Stimulated activated naive CD8-positive, alpha-beta T cell treated with anti-CD3 and anti-CD28 coated beads, Interleukin-15, Interleukin-2, amounts not matched to agents 100 U/mL and 50 U/mL, for 24 hours (primary cell): ENCODE results near the gene MS4A18.

Experiments used
- ATAC-seq: fragments of 150-1000 bp; cut with Tn5 transposase; one replicate; pipeline ENCODE4 v1.10.0; 2021
- DNase-seq: peaks from one replicate; pipeline ENCODE4 v3.0.0; 2021

The MS4A18 gene

DNA sequence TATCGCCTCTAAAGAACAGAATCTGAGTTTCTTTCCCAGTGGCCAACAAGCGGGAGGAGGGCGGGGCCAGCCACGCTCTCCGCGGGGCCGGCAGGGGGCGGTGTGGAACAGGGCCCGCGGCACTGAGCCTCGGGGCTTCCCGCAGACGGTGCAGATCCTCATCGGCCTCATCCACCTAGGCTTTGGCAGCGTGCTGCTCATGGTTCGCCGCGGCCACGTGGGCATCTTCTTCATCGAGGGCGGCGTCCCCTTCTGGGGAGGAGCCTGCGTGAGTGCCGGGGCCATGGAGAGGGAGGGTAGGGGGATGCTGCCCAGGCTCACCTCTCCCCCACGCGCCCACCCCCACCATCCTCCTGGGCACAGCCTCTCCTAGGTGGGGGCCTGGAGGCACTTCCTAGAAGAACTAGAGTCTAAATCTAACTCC lies 42.9 kb downstream of the MS4A18 start:
- peak; percentile 36 for DNase-seq
- ATAC-seq, result no peak

DNA sequence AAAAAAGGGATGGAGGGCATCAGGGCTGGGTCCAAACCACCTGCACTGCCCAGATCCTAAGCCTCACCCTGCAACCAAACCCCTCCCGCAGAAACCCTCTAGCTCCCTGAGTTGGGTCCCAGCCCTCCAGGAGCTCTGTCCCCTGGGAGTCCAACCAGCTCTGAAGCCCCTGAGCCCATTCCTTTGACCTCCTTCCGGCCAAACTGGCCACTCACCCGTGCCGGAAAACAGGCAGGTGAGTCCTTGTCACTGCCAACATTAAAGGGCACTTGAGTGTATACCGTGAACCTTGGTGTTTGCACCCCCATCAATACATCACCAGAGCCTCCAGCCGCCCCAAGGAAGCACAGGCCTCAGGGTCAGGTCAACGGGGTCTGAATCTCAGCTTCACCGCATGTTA lies 43.7 kb downstream of the MS4A18 start:
- no peak for ATAC-seq
- DNase-seq, result no peak

DNA sequence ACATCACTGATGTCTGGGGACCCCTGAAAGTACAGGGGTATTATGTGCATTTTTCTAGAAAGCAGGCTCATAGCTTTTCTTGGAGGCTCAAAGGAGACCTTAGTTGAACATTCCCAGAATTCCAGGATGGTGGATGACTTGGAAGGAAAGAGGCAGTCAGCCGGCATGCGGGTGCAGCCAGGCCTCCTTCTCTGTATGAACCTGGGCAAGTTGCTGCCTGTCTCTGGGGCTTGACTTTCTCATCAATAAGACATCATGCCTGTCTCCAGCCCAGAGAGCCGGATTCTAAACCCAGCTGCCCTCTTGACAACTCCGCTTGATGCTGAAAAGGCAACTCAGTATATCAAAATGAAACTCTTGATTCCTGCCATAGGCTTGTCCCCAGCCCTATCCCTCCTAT lies 44.8 kb downstream of the MS4A18 start:
- no peak for ATAC-seq

DNA sequence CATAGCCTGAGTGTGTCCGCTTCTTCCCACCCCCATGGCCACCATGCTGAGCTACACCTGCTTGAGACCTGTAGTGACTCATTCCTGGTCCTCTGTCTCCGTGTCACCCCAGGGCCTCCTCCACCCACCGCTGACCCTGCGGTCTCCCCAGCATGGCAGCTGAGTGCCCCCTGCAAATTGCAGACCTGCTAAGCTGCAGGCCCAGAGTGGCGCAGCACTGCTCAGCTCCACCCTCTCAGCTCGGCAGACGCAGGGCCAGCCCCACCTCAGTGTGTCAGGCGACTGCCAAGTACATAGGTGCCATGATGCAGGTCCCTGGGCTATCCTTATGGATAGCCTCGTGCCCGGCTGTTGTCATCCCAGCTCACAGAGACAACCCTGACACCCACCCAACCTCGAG lies 45.3 kb downstream of the MS4A18 start:
- no peak for DNase-seq
- no peak for ATAC-seq

More for the DNA sequence above, 44.8 kb downstream of the MS4A18 start:
- no peak for DNase-seq

DNA sequence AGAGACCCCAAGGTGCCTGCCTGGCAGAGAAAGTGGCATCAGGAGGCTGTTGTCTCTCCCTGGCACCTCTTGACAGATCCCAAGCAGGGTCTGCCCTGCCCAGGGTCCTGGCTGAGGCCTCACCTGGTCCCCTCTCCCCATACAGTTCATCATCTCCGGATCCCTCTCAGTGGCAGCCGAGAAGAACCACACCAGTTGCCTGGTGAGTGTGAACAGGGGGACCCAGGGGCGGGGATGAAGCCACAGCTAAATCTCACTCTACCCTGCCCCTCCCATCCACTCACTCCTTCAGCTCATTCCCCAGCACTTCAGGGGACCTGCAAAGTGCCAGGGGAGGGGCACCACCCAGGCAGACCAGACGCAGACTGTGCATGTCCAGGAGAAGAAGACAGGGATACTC lies 46.6 kb downstream of the MS4A18 start:
- no peak for DNase-seq

DNA sequence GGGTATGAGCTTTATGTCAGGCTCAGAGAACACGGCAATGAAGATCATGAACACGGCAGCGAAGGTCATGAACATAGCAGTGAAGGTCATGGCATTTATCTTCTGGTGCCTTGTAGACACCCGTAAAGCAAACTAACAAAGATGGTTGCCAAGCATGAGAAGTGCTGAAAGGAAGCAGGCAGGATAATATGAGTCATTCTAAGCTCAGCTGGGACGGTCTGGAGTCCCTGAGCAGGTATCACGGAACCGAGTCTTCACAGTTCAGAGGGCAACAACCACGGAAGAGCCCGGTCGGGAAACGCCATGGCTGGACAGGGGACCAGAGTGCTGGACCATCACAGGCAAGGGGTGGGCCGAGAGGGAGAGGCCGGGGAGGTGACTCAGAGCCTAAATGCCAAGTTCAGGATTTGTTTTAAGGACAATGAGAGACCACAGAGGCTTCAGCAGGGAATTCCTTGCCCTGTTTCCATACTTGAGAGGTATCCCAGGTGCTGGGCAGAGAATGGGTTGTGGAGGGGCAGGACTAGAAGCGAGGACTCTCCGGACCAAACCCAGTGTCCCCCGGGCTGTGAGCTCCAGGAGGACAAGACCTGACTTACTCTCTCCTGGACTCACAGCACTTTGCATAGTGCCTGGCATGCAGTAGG lies 47.5 kb downstream of the MS4A18 start:
- ATAC-seq, result no peak
- DNase-seq, result no peak

More for the DNA sequence above, 46.6 kb downstream of the MS4A18 start:
- no peak for ATAC-seq

DNA sequence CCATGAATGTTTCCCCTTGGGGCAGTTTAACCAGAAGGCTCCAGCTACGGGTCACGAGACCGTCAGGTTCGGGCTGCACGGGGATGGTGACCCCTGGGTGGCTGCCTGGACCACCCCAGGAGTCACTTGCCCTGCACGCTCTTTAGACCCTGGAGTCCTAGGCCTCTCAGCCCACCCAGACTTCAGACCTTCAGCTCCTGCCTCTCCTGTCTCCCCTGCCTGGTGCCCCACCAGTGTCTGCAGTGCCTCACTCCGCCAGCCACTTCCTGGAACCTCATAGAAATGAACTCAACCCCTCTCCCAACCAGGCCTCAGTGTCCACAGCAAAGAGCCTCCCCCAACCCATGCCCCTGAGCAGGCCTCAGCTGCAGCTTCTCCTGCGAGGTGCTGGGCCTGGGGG lies 48.1 kb downstream of the MS4A18 start:
- no peak for ATAC-seq

DNA sequence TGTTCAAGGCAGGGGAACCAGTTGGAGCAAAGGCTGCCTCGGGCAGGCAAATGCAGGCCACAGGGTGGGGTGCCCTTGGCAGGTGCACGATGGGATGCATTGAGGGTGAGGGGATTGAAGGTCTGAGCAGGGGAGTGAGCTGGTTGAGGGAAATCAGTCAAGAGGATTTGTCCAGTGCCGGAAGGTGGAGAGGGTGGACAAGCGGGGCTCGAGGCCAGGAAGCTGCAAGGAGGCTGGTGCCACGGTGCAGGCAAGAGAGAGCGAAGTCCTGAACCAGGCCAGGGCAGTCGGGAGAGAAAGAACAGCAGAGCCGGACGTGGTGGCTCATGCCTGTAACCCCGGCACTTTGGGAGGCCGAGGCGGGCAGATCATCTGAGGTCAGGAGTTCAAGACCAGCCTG lies 50.2 kb downstream of the MS4A18 start:
- DNase-seq (no peak), ATAC-seq (no peak)

More for the DNA sequence above, 48.1 kb downstream of the MS4A18 start:
- DNase-seq, result no peak

DNA sequence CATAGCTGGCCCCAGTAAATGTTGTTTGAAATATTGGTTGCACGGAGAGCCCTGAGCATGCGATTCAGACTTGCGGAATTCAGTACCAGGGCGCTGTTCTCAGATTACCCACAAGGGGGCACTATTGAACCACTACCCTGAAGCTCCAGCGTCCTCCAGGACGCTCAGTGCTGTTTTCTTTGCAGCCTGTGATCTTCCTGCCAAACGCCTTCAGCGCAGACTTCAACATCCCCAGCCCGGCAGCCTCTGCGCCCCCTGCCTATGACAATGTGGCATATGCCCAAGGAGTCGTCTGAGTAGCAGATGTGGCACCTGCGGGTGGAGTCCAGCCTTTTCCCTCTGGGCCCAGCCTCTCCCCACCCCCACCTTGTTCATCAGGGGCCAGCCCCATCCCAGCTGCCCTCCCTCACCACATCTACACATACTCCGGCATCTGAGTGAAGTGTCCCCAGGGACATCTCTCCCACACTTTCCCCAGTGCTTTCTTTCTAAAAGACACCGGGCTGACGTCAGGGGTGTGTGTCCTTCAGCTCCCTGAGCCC lies 51.0 kb downstream of the MS4A18 start:
- DNase-seq, result peak; percentile 84
- ATAC-seq, result peak; percentile 80

DNA sequence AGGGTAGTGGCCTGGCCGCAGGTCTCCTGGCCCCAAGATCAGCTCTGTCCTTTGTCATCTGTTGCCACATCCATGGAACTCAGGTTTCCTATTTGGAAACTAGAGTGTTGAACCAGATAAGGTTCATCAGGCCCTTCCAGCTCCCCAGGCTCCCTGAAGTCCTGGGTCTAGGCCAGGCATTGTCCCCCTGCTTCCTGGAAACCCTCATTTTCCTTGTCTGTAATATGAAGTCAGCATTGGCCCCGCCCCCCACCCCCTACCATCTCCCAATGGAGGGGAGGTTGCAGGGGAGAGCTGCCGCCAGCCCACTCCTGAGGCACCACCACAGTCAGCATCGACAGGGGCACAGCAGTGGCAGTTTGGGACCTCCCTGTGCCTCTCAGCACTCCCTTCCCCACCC lies 51.6 kb downstream of the MS4A18 start:
- ATAC-seq, result no peak
- no peak for DNase-seq

DNA sequence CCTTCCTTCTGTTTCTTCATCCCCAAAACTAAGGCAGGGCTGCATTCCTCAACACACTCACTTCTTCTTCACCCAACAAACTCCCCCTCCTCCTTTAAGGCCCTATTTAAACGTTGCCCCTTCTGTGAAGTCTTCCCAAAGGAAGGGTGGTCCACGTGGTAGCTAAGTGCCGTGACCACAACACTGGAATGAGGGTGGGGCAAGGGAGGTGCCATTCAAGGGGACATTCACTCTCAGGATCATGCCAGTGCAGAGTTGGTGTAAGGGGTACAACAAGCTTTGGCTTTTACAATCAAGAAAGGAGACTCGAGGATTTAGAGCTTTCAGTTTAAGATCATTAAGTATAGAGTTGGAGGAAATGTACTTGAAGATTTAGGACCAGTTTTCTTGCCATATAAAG lies 52.6 kb downstream of the MS4A18 start:
- ATAC-seq (no peak), DNase-seq (no peak)

DNA sequence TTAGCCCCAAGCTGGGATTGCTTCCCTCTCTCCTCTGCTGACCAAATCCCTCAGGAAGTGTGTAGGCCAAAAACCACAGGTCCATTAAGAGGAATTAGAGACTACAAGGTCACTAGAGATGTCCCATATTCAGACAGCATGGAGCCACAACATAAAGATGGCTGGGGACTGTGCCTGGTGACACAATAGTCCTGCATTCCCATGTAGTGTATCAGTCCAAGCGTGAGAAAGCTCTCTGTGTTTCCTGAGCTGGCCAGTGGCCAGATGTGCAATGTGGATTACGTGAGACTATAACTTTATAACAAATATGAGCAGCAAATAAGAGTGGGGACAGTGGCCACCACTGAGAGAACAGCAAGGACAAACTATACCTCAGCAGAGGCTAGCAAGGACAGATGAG lies 53.1 kb downstream of the MS4A18 start:
- no peak for ATAC-seq

DNA sequence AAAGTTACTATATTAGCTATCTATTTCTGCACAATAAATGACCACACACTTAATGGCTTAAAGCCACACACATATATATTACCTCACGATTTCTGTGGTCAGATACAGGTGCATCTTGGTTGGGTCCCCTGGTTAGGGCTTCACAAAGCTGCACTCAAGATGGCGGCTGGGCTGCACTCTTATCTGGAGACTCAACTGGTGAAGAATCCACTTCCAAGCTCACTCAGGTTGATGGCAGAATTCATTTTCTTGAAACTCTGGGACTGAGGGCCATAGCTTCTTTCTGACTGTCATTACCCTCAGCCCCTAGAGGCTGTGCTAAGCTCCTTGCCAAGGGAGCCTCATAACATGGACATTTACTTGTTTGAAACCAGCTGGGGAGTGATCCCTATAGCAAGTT lies 55.5 kb downstream of the MS4A18 start:
- DNase-seq (no peak), ATAC-seq (no peak)

More for the DNA sequence above, 53.1 kb downstream of the MS4A18 start:
- DNase-seq, result no peak

DNA sequence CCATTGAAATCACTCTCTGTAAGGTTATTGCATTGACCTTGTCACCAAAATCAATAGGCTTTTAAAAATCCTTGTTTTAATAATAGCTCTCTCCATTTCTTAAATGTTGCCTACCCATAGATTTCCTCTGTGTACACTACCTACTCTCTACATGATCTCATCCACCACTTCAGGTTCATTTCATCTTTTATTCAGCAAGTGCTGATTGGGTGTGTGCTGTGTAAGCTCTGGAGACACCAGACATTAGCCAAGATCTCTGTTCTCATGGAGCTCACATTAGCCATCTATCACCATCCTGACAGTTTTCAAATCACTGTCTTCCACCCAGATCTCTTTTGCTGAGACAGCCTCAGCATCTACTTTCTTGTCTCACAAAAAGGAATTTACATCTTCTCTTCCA lies 56.3 kb downstream of the MS4A18 start:
- ATAC-seq, result no peak

DNA sequence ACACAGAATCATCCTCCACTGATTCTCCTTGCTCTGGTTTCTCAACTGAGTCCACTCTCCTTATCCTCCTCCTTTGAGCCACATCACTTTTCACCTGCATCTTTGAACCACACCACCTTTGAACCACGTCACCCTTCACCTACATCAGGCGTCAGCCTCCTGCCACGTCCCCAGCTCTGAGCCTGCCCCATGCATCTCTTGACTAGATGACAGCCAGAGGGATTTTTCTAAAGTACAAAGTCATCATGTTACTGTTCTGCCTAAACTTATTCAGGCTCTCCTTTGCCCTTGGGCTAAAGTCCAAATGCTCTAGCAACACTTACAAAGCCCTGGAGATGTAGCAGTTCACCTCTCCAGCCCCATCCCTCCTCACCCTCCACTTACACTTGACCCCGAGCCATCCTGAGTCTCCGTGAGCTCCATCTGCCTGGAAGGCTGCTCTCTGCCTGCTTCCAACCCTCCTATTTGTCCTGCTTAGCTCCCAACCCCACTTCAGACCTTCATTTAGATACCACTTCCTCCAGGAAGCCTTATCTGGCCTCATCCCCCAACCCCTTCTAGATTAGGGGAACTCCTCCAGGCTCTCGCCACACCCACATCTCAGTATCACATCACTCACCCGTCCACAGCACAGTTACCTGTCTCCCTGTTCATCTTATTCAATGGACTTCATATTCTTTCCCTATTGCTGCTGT lies 56.9 kb downstream of the MS4A18 start:
- no peak for ATAC-seq

More for the DNA sequence above, 56.3 kb downstream of the MS4A18 start:
- no peak for DNase-seq

DNA sequence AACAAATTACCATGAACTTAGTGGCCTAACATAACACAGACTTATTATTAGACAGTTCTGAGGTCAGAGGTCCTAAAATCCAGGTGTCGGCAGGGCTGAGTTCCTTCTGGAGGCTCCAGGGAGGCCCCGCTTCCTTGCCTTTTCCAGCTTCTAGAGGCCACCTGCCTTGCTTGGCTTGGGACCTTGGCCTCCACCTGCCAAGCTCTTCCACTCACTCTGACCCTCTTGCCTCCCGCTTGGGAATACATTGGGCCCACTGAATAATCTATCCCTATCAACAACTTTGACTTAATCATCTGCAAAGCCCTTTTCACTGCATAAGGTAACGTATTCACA lies 57.4 kb downstream of the MS4A18 start:
- no peak for ATAC-seq
- DNase-seq, result no peak

More for the DNA sequence above, 56.9 kb downstream of the MS4A18 start:
- DNase-seq, result no peak

DNA sequence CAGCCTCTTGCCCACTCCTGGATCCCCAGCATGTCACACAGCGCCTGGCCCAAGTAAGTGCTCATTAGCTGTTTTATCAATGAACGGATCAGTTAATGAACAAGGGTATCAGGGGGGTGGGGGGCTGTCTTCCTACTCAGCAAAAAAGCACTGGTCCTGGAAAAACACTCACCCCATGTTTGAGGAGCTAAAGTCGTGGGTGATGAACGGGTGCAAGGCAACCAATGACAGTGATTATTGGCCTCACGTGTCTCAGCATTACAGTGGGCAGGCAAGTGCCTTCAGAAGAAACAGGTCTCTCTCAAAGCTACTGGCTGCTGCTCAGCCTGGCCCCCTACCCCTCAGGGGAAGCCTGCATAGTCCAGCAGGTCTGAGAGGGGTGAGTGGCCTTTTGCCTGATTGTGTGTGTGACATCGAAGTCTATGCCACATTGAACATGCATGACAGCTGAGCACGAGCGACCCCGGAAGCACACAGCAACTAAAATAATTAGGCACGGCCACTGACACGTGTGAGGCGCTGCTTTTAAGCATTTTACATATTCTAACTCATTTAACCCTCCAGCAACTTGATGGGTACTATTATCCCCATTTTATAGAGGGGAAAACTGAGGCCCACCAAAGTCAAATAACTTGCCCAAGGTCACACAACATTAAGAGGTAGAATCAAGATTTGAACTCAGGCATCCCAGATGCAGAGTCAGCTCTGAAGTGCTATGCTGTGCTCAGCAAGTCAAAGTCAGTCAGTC lies 58.0 kb downstream of the MS4A18 start:
- no peak for ATAC-seq
- no peak for DNase-seq

DNA sequence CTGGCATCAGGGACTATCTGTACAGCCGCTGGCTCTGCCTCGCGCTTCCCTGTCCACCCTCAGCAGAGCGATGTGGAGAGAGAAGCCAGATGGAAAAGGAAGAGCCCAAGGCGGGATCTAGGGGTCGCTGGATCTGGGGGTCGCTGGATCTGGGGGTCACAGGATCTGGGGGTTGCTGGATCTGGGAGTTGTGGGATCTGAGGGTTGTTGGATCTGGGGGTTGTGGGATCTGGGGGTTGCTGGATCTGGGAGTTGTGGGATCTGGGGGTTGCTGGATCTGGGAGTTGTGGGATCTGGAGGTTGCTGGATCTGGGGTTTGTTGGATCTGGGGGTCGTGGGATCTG lies 58.6 kb downstream of the MS4A18 start:
- DNase-seq (no peak), ATAC-seq (no peak)

DNA sequence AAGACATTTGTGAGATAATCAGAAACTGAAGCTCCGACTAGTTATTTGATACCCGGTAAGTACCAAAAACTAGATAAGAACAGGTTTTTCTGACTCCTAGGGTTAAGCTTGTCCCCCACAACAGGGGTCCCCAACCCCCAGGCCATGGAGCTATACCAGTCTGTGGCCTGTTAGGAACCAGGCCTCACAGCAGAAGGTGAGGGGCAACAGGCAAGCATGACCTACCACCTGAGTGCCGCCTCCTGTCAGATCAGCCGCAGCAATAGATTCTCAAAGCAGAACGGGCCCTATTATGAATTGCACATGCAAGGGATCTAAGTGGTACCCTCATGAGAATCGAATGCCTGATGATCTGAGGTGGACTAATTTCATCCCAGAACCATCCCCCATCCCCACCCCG lies 59.4 kb downstream of the MS4A18 start:
- no peak for DNase-seq
- ATAC-seq, result no peak

DNA sequence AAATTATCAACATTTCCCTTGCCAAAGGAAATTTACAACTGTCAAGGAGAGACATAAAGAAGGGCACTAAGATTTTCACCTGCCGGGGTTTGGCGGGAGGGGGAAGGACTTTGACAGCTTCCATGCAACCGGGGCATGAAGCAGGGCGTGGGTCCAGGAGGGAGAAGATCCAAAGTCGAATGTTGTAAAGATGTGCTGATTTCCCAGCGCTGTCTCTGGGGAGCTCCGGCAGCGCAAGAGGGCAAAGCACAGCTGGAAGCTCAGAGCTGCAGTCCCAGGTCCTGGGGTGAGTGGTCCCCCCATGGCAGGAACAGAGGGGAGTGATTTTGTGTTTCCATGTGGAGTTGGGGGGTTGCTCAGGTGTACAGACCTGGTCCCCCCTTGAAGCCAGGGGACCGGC lies 60.6 kb downstream of the MS4A18 start, which contains the start of gene MS4A10:
Gene MS4A10 (plus strand): TSS at position 198 of the 400 bp plus-strand sequence. CDS start 5,003 bp downstream, outside the sequence.
- DNase-seq, result no peak
- ATAC-seq, result no peak

DNA sequence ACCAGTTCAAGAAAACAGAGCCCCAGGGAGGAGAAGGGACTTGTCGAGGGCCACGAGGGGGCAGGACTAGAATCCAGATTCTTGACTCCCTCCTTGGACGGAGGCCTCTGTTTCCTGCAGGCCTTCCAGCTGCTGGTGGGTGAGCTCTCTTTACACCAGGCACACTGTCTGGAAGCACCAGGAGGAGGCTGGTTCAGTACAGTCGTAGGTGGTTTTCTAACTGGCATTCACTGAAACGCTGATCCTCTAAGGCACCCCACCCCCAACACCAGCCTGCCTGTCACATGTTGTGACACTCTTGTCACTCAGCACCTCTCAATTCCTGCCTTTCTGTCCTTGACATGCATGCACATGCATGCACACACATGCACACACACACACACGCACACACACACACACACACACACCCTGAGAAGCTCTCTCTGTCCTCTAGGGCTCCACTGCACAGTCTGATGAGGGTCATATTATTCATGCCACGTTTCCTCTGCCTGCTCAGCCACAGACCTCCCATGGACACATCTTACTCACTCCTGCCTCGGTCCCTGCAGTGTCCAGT lies 61.4 kb downstream of the MS4A18 start:
- DNase-seq (no peak), ATAC-seq (no peak)

DNA sequence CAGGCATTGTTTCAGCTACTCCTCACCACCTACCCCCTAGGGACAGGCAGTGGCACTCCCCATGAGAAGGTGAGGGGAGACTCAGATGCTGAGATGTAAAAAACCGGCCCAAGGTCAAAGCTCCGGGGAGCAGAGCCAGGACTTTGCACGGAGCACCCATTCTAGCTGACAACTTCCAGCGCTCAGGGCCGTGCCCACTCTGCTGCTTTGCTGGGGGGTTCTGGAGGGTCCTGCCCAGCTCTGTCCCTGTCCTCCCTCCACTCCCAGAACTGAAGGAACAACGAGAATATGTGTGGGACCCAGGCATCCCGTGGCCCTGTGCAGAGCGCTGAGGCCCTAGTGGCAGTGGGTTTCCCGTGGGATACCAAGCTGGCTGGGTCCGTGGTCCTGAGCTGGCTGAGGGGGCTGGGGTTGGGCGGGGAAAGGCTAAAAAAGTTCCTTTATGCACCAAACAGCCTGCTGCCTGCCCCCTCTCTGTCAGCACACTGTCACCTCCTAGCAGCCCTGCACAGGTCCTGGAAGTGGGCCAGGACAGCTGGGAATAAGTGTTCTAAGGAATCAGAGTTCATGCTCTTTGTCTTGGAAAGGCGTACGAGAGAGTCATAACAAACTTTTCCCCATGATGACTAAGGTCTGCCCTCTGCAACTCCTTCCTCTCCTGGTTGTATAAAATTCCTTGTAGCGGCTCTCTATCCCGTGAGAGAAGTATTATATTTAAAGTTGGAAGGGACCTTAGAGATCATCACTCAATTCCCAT lies 62.5 kb downstream of the MS4A18 start:
- DNase-seq (no peak), ATAC-seq (no peak)
